Hepatocyte (in vitro differentiated cells): ENCODE results near the gene SH2D1A. TPM values are rescaled to one million over a fixed set of nuclear protein-coding genes. Genes with fewer than 3 reads are reported as not detected.

Source experiments
- DNase-seq: peaks from one replicate; pipeline ENCODE4 v3.0.0-alpha.2; 2016; ENCODE audit warnings: low spot score
- H2AFZ ChIP-seq: fragments of 200-600 bp; sonication (generic); 2 replicates; pipeline ENCODE4 v1.6.0; 2016; ENCODE audit warnings: antibody characterized with exemption, mild to moderate bottlenecking
- H3K27ac ChIP-seq: fragments of 200-600 bp; sonication (generic); 2 replicates; pipeline ENCODE4 v1.5.1; 2016; ENCODE audit warnings: mild to moderate bottlenecking
- H3K27me3 ChIP-seq: fragments of 200-600 bp; sonication (generic); 2 replicates; pipeline ENCODE4 v1.6.1; 2016
- H3K36me3 ChIP-seq: fragments of 200-600 bp; sonication (generic); replicated peaks from 2 replicates; pipeline ENCODE4 v1.5.1; 2016; ENCODE audit warnings: low read depth; ENCODE audit not compliant: insufficient read depth
- H3K4me1 ChIP-seq: fragments of 200-600 bp; sonication (generic); 2 replicates; pipeline ENCODE4 v1.5.1; 2016; ENCODE audit warnings: mild to moderate bottlenecking, moderate library complexity; ENCODE audit not compliant: insufficient read depth
- H3K4me2 ChIP-seq: fragments of 200-600 bp; sonication (generic); 2 replicates; pipeline ENCODE4 v1.6.0; 2016
- H3K4me3 ChIP-seq: fragments of 200-600 bp; sonication (generic); 2 replicates; pipeline ENCODE4 v1.5.1; 2016; ENCODE audit warnings: mild to moderate bottlenecking
- H3K79me2 ChIP-seq: fragments of 200-600 bp; sonication (generic); 2 replicates; pipeline ENCODE4 v1.6.0; 2017; ENCODE audit warnings: mild to moderate bottlenecking
- H3K9me2 ChIP-seq: fragments of 200-600 bp; sonication (generic); replicated peaks from 2 replicates; pipeline ENCODE4 v1.6.0; 2017; ENCODE audit warnings: mild to moderate bottlenecking; ENCODE audit not compliant: insufficient read depth
- H3K9me3 ChIP-seq: fragments of 200-600 bp; sonication (generic); 2 replicates; pipeline ENCODE4 v1.5.1; 2016; ENCODE audit warnings: low read depth, mild to moderate bottlenecking
- H4K20me1 ChIP-seq: fragments of 200-600 bp; sonication (generic); 2 replicates; pipeline ENCODE4 v1.6.0; 2016; ENCODE audit warnings: mild to moderate bottlenecking; ENCODE audit not compliant: insufficient read depth, poor library complexity, severe bottlenecking
- CTCF ChIP-seq: fragments of 200-600 bp; sonication (generic); IDR thresholded peaks from 2 replicates; pipeline ENCODE4 v1.5.1; 2016; ENCODE audit warnings: antibody characterized with exemption, mild to moderate bottlenecking; ENCODE audit not compliant: poor library complexity
- EZH2 ChIP-seq: fragments of 200-600 bp; sonication (generic); IDR thresholded peaks from 2 replicates; pipeline ENCODE4 v1.6.1; 2016; ENCODE audit warnings: antibody characterized with exemption, mild to moderate bottlenecking, borderline replicate concordance
- EZH2phosphoT487 ChIP-seq: fragments of 200-600 bp; sonication (generic); IDR thresholded peaks from one replicate; pipeline ENCODE4 v1.6.1; 2018; ENCODE audit warnings: antibody characterized with exemption, mild to moderate bottlenecking, low read depth, moderate library complexity; ENCODE audit not compliant: unreplicated experiment, severe bottlenecking
- WGBS: methylation state at CpG from one replicate; pipeline ENCODE4 v1.1.6; 2016; ENCODE audit warnings: low lambda C conversion rate; ENCODE audit errors: missing lambda C conversion rate; 5-methylcytosine and 5-hydroxymethylcytosine counted together
- polyA plus RNA-seq: library from polyadenylated mRNA; unstranded; fragments of >200 nt; fragmentation: Nextera tagmentation; extraction: Ambion mirVana; gene quantifications from 2 replicates; pipeline ENCODE4 v1.2.1, GENCODE V29; 2016
- total RNA-seq: library from RNA; depleted of rRNA; stranded (reverse); fragments of >200 nt; gene quantifications from 2 replicates; pipeline ENCODE4 v1.2.3, GENCODE V29; 2014

Gene SH2D1A
- total and polyA plus RNA-seq, 2 experiments from 2014 or later = not detected

- TF ChIP-seq CTCF (no peak), EZH2phosphoT487 (no peak), EZH2 (no peak)
- DNase-seq = no peak
- H3K27me3 ChIP-seq = no peaks in the 10 kb centered on the region
- H3K79me2 ChIP-seq = no peaks in the 10 kb centered on the region
- no peak overlapping the region for H2AFZ ChIP-seq
- no peak overlapping the region for H3K4me3 ChIP-seq
- no peaks in the 10 kb centered on the region for H3K9me3 ChIP-seq
- no peaks in the 10 kb centered on the region for H4K20me1 ChIP-seq
- no peaks in the 10 kb centered on the region for H3K9me2 ChIP-seq
- H3K4me2 ChIP-seq = no peak overlapping the region
- H3K4me1 ChIP-seq = no peaks in the 10 kb centered on the region
- no peaks in the 10 kb centered on the region for H3K36me3 ChIP-seq
- no peak overlapping the region for H3K27ac ChIP-seq
These were observed 3.3 kb upstream of the SH2D1A start for GRCh38 chrX:124343016-124343415.

GRCh38 chrX:124344246-124344645, 2.1 kb upstream of the SH2D1A start:
- Histone ChIP-seq H3K27ac (no peak overlapping the region), H3K9me2 (no peaks in the 10 kb centered on the region), H3K27me3 (no peaks in the 10 kb centered on the region), H3K79me2 (no peaks in the 10 kb centered on the region), H3K36me3 (no peaks in the 10 kb centered on the region), H4K20me1 (no peaks in the 10 kb centered on the region), H3K4me3 (no peak overlapping the region), H3K4me2 (no peak overlapping the region), H3K9me3 (no peaks in the 10 kb centered on the region), H2AFZ (no peak overlapping the region), H3K4me1 (no peaks in the 10 kb centered on the region)
- 78% methylated on average over 4 of the region's 4 CpGs for WGBS
- no peak for DNase-seq
- TF ChIP-seq EZH2phosphoT487 (no peak), CTCF (no peak), EZH2 (no peak)

GRCh38 chrX:124346877-124347241, 496 bp downstream of the SH2D1A start:
- no peaks in the 10 kb centered on the region for H3K27me3 ChIP-seq
- no peak overlapping the region for H2AFZ ChIP-seq
- no peak overlapping the region for H3K4me3 ChIP-seq
- no peaks in the 10 kb centered on the region for H3K4me1 ChIP-seq
- H3K27ac ChIP-seq = no peak overlapping the region
- H3K4me2 ChIP-seq = no peak overlapping the region
- WGBS = 85% methylated on average over 15 of the region's 15 CpGs
- no peaks in the 10 kb centered on the region for H3K36me3 ChIP-seq
- TF ChIP-seq EZH2phosphoT487 = no peak
- TF ChIP-seq CTCF = no peak
- TF ChIP-seq EZH2 = no peak
- H3K9me3 ChIP-seq = no peaks in the 10 kb centered on the region
- DNase-seq = no peak
- H3K79me2 ChIP-seq = no peaks in the 10 kb centered on the region
- H4K20me1 ChIP-seq = no peaks in the 10 kb centered on the region
- no peaks in the 10 kb centered on the region for H3K9me2 ChIP-seq

- Histone ChIP-seq H3K9me2 (no peaks in the 10 kb centered on the region), H3K36me3 (no peaks in the 10 kb centered on the region), H3K9me3 (no peaks in the 10 kb centered on the region), H3K27me3 (no peaks in the 10 kb centered on the region), H3K4me1 (no peaks in the 10 kb centered on the region), H3K27ac (no peak overlapping the region), H3K4me3 (no peak overlapping the region), H3K79me2 (no peaks in the 10 kb centered on the region), H2AFZ (no peak overlapping the region), H3K4me2 (no peak overlapping the region), H4K20me1 (no peaks in the 10 kb centered on the region)
- no peak for DNase-seq
- 52% methylated on average over 5 of the region's 5 CpGs for WGBS
- no peak for TF ChIP-seq EZH2phosphoT487
- no peak for TF ChIP-seq CTCF
- TF ChIP-seq EZH2 = no peak
These were observed 879 bp downstream of the SH2D1A start for GRCh38 chrX:124347242-124347641.
